Measurements from ENCODE around the gene DCT.

DCT gene

DNA sequence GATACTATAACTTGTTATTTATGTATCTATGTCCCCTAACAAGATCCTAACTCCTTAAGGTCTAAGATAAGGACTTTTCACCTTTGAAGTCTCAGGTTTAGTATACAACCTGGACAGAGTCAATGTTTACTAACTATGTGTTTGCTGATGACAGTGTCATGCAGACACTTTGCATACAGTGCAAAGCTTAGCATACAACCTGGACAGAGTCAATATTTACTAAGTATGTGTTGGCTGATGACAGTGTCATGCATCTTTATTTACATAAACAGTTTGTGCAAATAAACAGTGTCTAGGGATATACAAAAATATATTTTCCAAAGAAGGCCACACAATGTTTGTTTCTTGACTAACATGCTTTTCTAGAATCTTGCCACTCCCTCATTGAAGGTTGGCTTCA is 34.7 kb downstream of the DCT start:
- DNase-seq = no peak

DNA sequence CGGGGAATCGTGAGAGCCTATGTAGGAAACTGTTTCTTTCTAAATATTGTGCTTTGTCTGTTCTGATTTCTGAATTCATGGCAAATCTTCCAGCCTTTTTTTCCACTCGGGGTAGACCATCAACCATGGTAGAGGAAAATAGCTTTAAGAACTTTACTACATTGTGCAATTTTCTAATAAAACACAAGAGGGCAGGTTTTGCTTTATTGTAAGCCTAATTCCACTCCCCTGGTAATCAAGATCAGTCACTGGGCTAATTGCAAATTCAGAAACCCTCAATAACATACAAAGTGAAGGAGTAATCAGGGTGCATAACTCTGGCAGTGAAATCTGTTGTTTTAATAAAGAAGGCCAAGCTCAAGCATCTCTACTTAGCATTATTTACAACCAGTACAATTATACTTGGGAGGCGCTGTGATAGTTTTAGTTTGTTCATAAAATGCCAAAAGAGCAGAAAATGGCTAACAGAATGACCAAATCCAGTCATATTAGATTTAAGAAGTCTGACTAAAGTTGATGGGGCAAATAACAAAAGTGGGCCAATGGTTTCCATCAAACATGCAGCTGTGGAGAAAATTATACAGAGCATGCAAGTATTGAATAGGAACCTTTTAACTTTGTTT is 43.8 kb downstream of the DCT start:
- DNase-seq = peak; percentile 70

DNA sequence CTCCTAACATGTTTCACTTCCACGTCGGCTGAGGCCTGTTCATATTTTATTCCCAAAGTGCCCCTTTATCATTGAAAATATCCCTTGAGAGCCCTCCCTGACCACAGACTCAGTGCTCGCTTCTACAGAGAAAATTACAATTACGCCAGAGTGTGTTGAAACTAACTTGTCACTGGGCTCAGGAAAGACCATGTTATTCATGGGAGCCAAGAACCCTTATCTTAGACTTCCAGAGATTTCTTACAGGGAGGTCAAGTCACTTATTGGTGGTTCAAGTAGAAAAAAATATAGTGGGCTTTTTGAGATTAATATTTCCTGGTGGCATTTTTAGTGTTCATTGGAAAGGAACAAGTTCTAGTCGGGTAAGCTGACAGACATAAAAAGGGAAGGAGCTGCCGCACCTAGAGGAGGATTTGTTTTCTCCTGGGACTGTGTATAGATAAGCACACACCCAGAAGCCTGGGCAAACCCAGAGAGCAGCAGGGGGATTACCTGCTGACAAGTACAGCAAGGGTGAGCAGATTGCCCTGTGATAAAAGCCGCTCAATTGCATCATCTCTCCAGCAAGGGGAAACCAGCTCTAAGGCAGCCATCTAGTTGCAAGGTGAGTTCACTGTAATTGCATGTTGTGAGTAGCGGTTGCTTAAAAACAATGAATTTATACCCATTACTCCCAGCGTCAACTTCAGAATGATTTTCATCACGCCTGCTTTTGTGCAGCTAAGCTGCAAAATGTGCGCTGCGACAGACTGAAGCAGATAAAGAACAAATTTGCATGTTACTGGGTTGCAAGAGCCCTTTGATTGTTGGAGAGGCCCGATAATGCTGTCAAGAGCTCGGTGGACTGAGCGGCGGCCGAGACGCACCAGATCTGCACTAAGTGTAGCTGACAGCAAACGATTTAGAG is 46.2 kb downstream of the DCT start:
- DNase-seq = peak; percentile 73

DNA sequence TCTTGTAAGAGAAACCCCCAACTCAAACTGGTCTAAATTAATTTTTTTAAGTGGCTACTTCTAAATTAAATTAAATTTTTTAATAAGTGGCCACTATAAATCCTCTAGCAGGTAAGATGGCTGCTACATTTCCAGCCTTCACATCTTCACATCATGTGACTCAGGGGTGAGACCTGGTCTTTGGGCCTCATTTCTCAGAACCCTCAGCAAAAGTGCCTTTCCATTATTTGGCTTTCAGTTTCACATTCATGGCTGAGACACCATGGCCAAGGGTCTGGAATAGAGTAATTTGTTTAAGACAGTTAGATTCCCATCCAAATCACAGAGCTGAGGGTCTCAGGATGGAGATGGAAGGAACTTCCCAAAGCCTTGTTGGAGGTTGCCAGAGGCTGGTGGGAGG is 47.5 kb downstream of the DCT start:
- DNase-seq = no peak

DNA sequence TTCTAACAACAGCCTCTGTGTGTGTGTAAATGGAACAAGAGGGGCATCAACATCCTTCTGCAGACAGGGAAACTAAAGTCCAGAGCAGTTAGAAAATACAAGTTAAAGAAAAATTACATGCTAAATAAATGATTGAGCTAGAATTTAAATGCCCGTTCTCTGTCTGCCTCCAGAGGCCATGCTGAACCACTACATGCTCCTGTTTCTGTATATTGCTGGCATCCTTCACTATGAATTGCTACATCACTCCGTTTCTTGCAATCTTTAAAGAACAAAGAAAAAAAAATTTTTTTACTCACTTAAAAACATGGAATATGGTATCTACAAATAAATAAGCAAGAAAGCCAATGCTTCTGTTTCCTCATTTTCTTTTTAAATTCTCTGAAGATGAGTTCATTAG is 47.9 kb downstream of the DCT start:
- no peak for DNase-seq

DNA sequence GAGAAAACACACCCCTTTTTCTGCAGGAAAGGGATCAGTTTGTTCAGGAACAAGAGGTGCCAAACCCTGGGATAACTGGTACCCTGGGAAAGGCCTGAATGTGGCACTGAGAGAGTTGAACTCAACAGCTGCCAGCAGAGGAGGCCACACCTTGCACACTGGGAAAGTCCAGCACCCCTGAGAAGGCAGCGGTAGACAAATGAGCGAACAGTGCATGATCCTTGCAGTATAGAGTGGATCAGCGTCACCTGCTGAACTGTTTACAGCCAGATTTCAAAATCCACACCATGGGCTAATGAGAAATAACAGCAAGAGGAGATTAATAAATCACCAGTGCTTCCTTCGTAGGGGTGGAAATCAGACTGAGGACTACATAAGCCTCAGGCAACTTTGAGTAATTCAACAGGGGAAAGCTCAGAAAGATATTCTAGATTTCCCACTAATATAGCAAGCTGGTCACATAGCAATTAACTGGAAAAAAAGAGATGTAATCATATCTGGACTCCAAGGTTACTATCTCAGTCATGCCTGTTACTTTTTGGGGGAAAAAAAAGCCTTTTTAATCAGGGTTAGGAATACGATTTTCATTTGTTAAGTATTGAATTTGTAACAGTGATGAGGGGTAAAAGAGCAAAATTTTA is 52.0 kb downstream of the DCT start:
- no peak for DNase-seq

DNA sequence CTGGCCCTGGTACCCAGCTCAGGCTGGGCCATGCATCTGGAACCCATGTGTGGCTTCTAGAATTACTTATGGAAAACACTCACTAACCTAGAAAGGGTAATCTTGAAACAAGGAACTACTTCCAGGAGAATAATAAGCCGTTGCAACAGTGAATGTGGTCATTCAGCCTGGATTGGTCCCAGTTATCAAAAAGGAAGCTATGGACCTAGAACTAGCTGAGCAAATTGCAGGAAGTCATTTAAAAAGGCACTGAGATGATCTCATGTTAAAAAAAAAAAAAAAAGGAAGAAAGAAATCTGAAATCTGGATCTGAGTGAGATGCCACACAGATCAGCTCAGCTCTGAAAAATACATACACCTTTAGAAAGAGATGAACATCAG is 59.6 kb downstream of the DCT start:
- DNase-seq = no peak

DNA sequence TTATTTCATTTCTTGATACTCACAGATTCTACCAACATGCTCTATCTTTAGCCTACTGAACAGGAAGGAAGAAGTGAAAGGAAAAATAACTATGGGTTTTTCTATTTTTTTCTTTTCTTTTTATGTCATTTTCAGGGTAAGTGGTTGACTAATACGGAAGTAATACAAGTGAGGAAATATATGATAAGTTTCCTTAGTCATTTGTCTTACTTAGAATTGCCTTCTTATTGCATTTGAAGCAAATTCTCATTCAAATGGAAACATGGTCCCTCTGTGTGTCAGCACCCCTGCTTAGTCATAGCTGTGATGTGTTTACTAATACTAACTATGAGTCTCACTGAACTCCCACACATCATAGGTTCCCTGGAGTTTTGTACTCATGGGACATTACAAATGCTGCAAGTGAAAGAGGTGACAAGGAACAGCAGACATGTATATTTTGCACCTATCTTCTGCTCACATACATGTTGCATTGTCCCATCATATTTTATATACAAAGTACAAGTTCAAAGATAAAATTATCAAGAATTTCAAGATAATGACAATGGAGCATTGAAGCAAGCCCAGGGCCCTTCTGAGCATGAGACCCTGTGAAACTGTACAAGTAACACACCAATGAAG is 60.1 kb downstream of the DCT start:
- no peak for DNase-seq

DNA sequence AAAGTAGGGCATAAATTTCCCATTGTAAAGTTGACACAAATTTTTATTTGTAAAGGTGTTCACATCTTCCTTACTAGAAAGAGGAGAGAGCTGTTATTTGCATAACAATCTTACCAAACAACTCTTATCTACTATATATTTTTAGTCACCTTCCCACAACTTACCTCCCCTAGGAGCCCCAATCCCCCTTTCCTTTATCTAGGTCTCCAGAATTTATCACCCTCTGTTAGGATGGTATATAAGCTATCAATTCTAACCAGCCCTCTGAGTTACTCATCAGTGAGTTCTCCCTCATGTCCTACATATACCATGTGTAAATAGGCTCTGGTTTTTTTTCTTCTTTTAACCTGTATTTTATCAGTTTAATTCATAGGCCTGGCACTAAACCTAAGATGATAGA is 62.2 kb downstream of the DCT start:
- DNase-seq = no peak

DNA sequence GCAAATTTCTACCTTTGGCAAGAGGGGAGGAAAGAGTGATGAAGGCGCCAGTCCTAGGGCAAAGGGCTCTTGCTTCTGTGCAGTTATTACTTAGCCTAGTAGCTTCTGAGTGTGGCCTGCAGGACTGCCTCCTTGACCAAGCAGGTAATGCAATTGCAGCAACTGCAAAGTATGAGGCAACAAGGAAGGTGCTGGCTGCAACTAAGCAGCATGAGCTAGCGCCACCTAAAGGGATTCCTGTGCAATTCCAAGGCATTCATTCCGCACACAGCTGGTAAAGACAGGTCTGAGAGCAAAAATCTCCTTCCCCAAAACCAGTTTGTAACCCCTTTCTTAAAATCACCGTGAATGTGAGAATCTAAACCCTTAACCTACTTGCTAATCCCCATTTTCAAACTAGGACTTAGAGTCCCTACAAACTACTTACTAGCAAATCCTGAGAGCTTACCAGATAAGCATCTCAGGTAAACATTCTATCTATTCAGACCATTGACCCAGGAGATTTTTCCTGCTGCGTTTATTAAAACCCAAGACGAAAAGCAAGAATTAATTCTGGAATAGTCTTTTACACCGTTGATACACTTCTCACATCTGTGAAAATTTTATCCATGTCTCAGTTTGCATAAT is 62.9 kb downstream of the DCT start:
- peak; percentile 51 for DNase-seq

DNA sequence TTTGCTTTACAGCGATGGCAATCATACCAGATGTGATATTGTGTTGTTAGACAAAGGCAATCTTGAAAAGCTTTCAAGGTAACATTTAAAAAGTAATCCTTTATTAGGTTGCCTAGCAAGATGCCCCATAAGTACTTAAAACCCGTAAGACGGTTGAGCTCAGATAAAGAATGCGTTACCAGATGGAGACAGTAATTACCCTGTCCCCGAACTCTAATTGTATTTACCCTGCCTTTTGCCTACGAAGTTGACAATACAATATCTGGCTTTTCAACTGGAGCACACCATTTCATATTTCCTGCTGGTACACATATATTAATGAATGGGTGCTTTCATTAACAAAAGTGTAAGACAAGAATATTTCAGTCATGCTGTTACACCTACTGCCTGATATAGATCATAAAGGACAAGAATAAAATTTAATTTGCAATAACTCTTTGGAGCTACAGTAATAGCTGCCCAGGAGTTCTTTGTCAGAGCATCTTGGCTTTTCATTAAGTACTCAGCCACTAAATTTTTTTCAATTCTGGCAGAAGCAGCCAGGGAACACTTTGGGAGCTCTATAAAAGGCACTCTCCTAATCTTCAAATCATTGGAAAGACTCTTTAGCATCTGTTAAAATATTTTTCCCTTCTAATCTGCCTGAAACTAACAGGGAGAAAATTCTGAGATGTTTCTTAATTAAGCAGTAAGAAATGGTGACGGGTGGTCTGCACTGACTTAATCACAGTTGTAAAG is 63.8 kb downstream of the DCT start:
- DNase-seq = peak; percentile 98

DNA sequence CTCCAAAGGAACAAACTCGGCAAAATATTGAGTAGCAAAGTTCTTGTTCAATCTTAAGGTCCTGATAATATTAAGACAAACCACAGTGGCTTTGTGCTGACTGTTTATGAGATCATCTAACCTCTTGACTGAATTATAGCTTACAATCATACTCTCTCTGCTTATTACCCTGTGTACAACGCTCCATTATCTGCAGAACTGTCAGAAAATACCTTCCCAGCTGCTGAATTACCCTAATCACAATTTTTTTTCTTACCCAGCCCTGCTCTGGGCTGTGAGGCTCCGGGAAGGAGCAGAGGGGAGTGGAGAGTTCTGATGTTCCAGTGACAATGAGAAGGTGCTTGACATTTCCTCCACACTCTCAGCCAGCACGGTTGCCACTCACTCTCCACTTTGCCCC is 64.8 kb downstream of the DCT start:
- DNase-seq = peak; percentile 93

DNA sequence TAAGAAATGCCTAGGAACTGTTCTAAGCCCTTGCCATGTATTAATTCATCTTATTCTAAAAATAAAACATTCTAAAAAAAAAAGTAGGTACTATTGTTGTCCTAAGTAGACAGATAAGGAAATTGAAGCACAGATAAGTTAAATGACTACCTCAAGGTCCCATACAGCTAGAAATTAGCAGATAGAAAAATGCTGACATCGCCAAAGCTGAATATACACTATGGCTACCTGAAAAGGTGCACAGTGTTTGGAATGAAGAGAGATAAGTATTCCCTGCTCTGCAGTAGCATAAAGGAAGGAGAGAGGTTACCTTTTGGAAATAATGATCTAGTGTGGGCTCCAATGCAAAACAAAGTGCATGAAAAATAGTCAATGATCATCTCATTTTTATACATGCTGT is 65.3 kb downstream of the DCT start:
- no peak for DNase-seq

DNA sequence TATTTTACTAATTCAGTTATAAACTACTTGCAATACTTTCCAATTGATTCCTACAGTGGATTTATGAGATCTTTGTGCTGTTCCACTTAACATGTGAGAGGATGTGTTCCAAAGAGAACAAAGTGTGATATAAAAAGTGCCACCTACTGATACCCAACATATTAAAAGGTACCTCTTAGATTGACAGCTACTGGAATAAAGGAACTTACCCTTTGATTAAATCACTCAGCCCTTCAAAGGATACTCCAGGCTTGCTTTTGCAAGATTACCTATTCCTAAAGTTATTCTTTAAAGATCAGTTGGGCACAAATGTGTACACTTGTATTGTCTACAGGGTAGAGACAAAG is 65.9 kb downstream of the DCT start:
- no peak for DNase-seq

DNA sequence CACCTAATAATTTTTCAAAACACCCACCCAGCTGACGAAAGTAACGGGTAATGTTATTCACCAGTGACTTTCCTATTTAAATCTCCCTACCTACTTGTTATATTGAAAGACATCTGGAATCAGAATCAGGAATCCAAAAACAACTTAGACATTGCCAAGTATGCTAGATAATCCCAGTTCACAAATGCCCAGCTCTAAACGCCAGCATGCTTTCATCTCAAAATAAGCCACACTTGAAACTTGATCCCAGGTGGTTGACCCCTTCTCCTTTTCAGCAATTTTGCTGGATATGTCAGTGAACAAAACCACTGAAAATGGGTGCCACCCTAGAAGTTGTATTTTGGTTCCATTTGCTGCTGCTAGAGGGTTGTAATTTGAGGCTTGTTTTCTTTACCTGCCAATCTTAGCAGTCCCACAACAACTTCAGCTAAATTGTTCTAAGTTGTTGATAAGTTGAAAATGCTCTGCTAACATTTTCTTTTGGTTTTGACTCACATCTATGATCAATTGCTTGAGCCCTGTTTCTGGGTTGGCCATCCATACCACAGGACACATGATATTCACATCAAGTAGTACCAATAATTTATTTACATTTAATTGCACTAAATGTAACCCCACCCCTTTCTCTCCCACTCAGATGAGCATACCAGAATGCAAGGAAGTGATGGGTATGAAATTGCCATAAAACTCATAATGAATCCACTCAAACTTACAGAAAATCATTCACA is 66.4 kb downstream of the DCT start:
- peak; percentile 32 for DNase-seq

DNA sequence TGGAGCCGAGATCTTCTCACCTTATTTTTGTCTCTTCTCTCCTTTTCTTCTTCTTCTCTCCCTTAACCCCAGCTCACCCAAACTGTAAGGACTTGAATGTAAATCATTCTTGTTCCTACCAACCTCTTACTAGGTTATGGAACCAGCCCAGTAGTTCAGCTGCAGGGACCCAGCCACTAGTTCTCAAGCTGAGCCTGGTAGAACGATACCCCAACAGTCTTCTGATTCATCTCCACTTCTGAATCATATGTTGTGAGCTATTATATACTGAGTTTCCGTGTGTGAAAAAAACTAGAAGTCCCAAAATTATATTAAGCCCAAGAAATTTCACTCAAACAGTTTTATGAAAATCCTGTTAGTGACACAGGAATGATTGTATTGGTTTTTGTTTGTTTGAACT is 67.7 kb downstream of the DCT start:
- DNase-seq = no peak

DNA sequence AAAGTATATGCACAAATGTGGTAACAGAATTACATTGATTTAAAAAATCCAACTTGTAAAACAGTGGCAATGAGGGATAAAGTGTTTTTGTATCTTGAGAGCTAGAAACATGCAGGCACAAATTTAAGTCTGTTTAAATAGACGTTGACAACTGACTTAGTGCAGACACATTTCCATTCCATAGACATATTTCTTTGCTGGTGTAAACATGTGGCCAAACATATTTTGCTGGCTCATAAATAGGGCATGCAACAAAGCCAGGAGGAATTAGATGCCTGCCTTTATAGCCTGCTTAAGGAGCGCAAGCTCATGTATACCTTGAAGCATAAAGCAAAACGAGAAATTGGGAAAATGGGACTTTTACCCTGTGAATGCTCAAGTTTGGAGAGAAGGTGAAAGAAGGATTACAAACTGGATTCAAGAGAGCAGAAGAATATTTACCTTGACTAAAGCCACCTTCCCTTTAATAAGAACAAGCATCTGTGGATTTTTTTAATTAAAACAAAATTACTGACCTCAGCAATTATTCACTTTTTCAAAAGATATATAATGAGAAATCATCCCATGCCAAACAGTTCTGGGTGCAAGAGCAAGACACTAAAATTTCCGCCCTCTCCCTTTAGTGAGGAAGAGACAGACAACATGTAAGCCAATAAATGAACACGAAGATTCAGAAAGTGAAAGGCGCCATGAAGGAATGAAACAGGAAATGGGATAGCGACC is 71.0 kb downstream of the DCT start:
- DNase-seq = no peak

DNA sequence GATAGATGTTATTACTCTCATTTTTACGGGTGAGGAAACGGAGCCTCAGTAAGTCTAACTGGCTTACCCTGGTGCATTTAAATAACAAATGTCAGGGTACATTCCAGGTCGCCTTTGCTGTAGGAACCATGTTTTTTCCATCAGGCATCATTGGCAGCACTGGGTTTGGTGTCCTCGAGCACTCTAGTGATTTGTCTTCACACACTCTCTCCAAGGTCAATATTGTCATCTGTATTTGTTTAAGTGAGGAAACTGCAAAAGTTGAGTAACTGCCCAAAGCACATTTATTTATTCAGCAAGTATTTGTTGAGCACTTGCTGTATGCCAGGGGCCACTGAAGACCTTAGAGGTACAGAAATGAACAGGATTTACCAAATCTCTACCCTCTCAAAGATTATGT is 78.6 kb downstream of the DCT start:
- no peak for DNase-seq

DNA sequence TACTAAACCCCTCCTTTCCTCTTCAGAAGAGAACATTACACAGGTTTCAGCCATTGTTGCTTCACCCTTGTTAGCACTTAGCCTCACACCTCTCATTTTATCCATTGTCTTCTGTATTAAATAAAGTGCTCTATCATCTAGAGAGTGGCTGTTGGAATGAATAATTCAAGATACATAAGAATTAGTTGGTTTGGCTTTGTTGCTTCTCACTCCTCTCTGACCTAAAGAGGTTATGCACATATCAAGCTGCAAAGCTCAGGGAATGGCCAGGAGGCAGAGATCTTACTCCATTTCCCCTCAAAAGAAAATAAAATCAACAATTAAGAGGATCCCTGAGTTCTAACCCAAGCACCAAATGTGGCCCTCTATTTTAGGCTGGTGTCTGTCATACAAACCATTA is 79.7 kb downstream of the DCT start:
- no peak for DNase-seq

DNA sequence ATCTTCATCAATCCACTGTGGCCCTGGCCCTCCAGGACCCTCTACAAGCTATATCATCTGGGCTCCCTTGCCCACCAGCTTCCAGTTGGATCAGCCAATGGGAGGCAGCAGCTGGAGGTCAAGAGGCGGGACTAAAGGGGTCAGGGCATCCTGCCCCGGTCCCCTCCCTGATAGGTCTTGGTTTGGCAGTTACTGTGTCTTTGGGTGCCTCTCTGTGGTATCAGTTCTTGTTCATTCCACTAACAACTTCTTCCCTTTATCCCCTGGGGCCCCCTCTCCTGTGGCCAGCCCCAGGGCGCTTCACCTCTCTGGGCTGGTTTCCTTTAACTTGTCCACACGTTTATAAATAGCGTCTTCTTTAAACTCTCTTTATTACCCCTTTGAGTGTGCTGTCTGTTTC is 83.6 kb downstream of the DCT start:
- DNase-seq = no peak

DNA sequence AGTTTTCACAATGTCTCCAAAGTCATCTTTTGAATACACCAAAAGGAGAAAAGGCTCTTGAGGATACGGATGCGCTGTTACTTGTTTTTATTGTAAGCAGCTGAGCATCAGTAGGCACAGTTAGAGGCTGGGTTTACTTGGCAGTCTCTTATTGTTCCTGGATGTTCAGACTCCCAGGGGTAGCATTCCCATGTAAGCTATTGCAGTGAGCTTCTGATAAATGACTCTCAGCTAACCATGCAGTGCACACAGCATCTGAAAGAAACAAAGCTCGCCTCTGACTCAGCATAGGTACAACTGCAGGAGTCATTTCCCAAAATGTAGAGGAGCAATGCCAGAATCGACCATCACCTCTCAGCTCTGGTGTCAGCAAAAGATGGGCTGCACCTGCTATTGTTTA is 84.8 kb downstream of the DCT start:
- DNase-seq = peak; percentile 66

All from NCI-H748 treated with DMSO at 0.1 percent for 48 hours (cell line).